ENCODE measurements around the gene CCHCR1.

Gene CCHCR1

DNA sequence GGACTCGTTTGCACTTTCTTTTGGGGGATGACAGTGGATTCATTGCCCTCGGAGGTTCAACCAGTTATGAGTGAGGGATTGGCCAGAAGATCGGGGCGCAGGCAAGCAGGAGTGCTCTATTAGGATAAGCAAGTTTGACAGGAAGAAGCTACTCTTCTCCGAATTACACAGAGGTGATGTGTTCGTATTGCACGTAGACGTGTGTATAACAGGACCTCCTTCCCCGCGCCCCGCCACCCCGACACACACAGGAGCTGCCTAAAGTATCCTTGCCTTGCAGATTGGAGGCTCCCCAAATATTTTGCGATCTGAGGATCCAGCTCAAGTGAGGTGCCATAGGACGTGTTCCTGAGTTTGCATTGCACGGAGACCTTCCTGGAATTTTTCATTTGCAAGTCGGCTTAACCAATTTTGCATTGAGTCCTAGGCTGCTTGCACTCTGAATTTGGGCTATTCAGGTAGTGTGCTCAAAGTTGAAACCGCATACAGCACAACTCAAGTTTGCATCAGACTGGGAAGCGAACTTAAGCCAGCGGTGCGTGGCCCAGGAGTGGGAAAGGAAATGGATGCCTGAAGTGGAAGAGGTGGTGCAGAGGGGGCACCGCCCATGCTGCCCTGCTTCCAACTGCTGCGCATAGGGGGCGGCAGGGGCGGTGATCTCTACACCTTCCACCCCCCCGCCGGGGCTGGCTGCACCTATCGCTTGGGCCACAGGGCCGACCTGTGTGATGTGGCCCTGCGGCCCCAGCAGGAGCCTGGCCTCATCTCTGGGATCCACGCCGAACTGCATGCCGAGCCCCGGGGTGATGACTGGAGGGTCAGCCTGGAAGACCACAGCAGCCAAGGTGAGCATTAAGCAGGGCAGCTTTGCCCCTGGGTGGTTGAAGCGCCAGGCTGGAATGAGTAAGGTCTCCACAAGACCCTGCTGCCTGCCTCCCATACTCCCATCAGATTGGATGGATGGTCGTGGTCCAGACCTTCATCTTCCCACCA, 1.6 kb upstream of the CCHCR1 start:
- peak; percentile 5 to 23 for DNase-seq

DNA sequence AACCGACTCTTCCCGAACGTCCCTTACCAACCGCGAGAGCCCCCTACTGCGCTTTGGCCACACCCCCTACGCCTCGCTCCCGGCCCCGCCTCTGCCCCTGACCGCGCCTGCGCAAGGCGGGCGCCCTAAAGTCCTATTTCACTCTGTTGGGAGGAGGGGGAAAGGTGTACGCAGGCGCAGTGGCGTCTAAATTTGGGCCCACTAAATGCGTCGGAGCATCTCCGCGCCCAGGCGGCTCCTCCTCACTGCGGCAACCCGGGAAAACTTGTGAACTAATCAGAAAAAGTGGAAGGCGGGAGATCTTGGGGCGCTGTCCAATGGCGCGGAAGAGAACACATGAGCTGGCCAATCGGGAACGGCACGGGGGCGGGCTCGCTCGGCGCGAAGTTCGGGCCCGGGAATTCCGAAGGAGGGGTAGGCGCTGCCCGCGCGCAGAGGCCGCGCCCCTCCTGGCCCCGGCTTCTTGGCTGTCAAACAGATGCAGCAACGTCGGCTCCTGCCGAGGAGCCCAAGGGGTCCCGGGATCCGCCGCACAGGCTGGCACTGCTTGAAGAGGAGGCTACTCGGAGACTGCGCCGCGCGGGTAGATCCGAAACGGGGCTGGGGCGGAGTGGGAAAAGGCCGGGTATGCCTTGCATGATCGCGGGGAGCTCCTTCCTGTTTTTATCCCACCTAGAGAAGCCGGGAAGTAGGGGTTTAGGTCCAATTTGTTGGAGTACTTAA, 699 bp upstream of the CCHCR1 start, which contains the start of gene TCF19:
TCF19 (plus strand) TSS at position 450 of the 723 bp plus-strand sequence. CDS start 881 bp downstream, outside the sequence.
- peak; percentile 98 for DNase-seq

DNA sequence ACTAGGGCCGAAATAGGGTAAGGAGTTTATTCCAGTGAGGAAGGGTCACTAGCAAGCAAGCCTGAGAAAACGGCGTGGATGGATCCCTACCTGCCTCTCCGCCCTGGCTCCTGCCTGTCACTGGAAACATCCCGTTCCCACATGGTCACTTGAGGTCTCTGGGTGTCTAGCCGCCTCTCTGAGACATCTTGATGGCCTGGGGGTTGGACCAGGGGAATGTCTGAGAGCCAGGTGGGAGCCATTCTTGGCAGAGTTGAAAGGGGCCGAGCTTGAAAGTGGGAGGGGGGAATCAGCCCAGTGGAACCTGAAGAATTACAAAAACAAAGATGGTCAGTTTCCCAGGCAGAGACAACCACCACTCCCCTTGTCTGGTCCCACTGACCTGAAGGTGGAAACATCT, 961 bp downstream of the CCHCR1 start:
- no peak for DNase-seq

- no peak for DNase-seq
Observed at GRCh38 chr6:31154436-31154835, 3.2 kb downstream of the CCHCR1 start.

DNA sequence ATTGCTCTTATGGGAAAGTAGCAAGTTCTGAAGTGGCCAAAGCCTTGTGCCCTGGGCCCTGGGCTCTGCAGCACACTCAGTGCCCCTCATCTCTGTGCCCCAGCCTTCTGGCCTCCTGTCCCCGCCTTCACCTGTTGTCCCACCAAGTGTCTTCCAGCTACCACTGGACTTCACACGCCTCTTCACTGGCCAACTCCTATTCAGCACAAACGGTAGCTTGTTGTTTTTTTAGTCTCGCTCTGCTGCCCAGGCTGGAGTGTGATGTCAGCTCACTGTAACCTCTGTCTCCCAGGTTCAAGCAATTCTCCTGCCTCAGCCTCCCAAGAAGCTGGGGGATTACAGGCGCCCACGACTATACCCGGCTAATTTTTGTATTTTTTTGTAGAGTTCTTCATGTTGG, 4.8 kb downstream of the CCHCR1 start:
- DNase-seq: no peak

DNA sequence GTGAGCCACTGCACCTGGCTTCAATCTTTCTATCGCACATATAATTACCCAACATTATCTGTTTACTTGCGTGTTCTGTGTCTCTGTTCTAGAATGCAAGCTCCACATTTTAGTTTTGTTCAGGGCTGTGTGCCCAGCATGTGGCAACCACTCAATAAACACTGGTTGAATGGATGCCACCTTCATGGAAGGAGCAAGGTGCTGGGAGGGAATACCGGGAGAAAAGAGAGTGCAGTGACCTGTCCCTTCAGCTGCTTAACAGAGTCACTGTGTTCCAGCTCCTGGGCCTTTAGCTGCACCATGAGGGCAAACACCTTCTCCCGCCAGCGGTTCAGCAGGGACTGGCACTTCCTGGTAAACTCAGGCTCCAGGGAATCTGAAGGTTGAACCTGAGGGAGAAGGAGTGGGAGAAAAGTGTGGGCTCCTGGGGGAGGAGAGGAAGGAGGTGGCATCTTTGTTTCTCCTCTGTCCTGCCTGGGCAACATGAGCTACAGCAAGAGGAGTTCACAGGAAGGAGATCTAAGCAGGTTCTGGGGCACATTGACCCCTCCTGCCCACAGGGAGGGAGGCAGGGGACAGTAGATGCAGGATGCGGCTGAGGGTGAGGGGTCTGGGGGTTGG, 7.7 kb downstream of the CCHCR1 start:
- no peak for DNase-seq

- no peak for DNase-seq
Observed at GRCh38 chr6:31145386-31145785, 12.2 kb downstream of the CCHCR1 start.

DNA sequence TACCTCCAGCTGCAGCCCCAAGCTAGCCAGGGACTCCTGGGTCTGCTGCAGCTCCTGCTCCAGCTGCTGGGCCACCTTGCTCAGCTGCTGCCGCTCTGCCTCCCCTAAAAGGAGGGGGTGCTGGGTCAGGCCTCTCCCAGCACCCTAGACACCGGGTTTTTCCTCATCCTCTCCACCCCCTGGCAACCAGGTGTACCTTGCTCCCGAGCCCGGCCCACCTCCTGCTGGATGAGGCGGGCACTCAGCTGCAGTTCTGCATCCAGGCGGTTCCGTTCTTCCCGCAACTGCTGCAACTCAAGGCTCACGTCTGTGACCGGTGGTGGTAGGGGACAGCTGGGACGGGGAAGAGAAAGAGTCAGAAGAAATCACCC, 12.6 kb downstream of the CCHCR1 start:
- no peak for DNase-seq

DNA sequence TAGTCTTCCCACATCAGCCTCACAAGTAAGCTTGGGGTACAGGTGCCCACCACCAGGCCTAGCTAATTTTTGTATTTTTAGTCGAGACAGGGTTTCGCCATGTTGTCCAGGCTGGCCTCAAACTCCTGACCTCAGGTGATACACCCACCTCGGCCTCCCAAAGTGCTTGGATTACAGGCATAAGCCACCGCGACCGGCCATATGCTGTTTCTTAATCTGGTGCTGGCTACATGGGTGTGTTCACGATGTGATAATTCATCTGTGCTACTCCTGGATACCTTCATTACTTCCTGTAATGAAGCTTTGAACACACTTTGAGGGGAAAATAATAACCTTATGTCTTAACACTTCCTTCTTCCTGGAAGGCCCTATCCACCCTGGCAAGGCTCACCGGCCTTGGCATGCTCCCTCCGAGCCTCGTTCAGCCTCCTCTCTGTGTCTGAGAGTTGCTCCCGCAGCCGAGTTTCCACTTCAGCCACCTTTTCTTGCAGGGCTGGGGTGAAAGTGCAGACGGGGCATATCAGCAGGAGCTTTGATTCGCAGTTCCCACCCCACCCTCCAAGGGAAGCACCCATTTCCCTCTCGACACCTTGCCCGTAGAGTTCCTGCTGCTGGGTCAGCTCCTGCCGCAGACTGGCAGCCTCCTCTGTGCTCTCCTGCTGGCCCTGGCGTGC, 13.2 kb downstream of the CCHCR1 start:
- DNase-seq: no peak

DNA sequence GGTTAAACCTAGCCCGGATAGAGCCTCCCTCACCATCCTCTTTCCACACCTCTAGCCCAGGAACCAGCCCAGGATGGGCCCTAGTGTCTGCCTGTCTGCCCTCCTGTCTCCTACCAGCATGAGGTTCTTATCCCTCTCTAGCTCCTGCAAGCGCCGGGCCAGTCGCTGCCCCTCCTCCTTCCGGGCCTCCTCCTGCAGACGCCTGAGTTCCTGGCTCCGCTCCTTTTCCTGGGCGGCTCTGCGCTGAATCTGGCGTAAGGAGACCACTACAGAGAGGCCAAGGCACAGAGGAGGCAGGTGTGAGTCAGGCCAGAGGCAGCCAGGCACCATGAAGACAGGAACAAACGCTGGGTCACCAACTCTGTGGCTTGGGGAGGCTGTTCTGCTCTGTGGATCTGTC, 14.5 kb downstream of the CCHCR1 start:
- DNase-seq: no peak

DNA sequence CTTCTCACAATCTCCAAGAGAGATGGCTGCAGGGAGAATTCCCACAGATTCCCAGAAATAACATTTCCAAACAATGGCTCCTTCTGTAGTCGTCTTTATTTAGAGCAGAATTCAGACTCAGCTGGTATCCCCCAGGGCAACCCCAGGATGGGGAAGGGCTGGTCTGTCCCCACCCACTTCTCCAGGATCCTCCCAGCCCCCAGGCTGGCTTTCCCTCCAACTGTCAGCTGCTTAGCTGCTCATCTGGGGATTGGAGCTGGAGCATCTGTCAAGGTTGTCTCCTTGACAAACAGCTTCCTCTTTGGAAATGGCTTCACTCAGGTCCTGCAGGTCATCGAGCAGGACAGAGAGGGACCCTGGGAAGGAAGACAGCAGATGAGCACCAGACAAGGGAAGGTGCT, 15.2 kb downstream of the CCHCR1 start:
- DNase-seq: no peak

GRCh38 chr6:31140643-31141042, 17.0 kb downstream of the CCHCR1 start:
- no peak for DNase-seq

- DNase-seq: no peak
Observed at GRCh38 chr6:31139599-31139998, 18.0 kb downstream of the CCHCR1 start.

DNA sequence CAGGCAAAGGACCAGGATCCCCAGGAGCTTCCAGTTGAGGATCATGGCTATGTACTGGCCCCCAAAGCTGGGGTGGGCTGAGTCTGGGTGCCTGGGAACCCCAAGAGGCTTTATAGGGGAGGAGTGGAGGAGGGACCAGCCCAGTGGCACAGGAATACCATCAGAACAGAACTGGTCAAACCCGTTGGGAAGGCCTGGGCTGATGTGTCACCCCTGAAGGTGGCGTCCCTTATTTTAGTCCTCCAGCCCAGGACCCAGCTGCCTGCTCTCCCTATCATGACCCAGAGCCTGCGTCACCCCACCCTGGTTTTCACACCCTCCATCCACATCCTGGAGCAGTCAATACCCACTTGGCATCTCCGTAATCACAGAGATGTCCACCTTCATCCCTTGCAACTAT, 18.6 kb downstream of the CCHCR1 start, which contains the start of gene PSORS1C2:
PSORS1C2 (minus strand) TSS at position 85 of the 400 bp plus-strand sequence; CDS start at position 45, 40 bp downstream.
- DNase-seq: no peak

DNA sequence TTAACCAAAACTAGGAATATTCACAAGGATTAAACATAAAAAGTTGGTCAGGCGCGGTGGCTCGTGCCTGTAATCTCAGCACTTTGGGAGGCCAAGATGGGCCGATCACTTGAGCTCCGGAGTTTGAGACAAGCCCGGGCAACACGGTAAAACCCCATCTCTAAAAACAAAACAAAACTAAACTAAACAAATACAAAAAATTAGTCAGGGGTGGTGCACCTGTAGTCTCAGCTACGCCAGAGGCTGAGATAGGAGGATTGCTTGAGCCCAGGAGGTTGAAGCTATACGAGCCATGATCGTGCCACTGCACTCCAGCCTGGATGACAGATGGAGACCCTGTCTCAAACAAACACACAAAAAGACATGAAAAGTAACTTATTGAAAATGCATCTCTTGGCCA, 21.9 kb downstream of the CCHCR1 start:
- DNase-seq: no peak

- no peak for DNase-seq
Observed at GRCh38 chr6:31132806-31133205, 24.8 kb downstream of the CCHCR1 start.

DNA sequence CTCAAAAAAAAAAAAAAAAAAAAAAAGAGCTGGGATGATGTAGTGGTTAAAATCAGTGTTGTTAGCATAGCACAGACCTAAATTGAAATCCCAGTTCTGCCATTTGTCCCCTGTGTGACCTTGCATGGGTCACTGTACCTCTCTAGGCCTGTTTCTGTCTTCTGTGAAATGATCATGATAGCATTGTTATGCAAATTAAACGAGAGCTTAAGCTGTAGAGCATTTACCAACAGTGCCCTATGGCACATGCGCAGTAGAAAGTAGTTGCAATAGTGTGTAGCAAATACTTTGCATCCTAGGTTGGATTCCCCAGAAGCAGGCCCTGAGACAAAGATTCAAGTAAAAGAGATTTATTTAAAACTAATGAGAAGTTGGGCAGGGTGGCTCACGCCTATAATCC, 26.0 kb downstream of the CCHCR1 start:
- DNase-seq: no peak

DNA sequence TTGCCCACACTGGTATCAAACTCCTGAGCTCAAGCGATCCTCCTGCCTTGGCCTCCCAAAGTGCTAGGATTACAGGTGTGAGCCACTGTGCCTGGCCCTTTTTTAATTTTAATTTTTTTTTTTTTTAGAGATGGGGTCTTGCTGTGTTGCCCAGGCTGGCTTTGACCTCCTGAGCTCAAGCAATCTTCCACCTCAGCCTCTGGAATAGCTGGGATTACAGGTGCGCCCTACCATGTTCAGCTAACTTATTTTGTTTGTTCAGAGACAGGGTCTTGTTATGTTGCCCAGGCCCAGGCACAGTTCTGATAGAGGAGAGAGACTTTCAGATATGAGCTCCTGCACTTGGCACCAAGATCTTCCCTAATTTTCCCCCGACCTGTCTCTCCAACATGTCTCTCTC, 26.9 kb downstream of the CCHCR1 start:
- no peak for DNase-seq

DNA sequence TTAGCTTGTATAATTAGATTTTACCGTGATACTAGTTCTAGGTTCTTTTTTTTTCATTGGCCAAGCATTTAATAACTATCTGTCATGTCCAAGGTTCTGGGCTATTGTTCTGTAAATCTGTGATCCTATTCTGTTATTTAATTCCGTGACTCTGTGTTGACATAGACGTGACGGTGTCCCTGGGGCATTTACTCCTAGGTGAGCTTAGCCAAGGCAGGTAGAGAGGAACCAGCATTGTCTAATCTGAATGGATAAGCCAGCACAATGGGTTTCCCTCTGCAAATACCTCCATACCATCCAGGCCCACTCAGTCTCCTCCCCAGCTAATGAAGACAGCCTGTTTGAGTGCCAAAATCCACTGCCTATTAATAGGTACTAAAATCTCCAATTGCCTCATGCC, 28.5 kb downstream of the CCHCR1 start:
- peak in 1 of 2 experiments; percentile 23 for DNase-seq

DNA sequence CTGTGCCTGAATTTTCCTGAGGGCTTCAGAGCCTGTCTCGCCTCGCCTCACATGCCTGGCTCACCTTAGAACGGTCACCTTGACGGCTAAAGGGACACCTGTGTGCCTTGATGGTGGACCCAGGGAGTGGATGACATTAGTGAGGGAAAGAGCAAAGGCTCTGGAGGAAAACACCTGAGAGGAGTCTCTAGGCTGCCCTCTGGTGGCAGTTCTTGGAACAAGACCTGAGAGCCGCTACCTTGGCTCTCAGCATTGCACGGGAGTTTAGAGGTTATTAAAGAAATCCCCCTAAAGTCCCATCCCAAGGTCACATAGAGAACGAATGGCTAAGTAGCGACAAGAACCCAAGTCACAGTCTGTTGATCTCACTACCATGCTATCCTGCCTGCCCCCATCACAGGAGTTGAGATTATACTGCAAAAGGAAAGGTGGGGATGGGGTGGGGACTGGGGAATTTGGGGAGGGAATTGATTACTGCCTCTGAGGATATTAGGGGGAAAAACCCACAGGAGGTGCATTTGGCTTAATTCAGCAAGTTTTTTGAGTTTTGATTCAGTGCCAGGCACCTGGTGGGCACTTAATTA, 29.4 kb downstream of the CCHCR1 start:
- DNase-seq: peak; percentile 35 to 58

- DNase-seq: peak in 1 of 2 experiments; percentile 19
Observed at GRCh38 chr6:31126396-31127175, 31.0 kb downstream of the CCHCR1 start.

Measured in NCI-H2081 (cell line).